ENCODE results near the gene ST7. TPM values are rescaled to one million over a fixed set of nuclear protein-coding genes. Genes with fewer than 3 reads are reported as not detected.

ST7 gene
- total RNA-seq, 1 experiment from 2014 or later = 20.8 TPM

DNA sequence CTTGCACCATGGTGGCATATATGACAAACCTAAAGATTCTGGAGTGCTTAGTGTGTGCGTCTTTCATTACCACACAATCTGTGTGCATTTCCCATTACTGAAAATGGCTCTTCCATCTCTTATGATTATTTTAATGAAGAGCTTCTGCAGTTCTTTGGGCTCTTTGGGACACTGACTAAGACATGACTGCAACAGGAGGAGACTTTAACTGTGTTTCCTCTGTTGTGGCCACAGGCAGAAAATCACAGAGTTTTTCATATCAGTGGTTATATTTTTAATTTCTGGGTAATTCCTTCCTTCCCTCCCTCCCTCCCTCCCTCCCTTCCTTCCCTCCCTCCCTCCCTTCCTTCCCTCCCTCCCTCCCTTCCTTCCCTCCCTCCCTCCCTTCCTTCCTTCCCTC is 311.4 kb downstream of the ST7 start:
- DNase-seq (ENCODE audit: low read depth) = no peak

DNA sequence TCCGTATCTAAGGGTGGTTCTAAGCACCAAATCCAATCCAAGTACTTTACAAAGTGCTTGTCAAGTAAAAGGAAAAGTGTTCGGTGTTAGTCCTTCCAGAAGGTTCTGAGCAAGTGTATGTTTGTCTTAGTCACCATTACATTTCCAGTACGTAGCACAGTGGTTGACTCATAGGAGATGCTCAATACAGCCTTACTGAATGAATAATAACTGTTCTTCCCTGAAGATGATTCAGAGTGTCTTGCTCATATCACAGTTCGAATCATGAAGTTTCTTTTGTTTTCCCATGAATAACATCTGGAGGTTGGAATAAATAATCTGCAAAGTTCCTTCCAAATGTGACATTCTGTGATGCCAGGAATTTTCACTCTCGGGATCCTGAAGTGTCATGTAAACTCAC is 316.1 kb downstream of the ST7 start:
- peak; percentile 96 for DNase-seq (ENCODE audit: low read depth)

DNA sequence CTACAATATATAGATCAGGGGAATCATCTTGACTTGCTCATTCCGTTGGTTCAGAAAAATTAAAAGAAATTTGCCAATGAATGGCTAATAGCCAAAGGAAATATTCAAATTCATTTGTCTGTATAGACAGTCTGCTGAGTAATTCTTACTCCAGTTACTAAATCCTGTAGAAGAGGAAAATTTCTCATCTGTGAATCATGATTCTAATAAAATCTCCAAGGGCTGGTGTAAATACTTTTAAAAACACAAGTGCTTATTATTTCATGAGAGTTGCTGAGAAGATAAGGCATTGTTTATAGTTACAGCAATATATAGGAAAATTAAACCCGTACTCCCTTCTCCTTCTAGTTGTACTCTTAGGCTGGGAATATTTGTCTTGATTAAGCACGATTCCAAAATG is 316.6 kb downstream of the ST7 start:
- DNase-seq (ENCODE audit: low read depth) = peak; percentile 83

DNA sequence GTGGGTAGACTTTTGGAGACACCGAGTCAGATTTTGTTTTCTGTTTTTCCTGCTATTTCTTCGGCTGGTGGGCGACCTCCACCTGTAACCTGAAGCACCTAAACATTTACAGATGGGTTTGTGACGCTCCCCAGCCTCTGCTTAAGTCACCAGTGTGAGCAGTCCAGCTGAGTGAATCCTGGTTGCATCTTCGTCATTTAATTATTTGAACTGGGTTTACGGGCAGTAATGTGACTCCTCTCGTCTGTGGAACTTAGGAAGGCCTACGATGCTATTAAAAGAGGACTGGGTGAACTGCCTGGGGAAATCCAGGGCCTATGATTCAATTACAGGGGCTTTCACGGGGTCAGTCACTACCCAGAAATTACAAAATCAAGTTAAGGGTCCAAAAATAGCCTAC is 317.1 kb downstream of the ST7 start:
- DNase-seq (ENCODE audit: low read depth) = peak; percentile 29

DNA sequence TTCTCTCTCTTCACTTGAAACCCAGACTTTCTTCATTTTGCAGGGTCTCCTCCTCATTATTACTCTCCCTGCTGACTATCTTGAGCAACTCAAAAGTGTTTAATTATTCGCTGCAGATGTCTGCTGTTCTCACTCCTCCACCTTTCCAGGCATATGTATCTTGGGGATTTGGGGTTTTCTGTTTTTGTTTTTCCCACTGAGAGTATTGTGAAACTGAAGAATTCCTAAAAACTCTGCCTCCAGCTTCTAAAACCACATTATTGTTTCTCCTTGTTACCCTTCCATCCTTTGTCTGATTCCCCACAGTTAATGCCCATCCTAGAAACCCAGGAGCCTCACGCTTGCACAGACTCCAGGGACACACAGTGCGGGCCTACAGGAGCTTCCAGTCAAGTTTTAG is 318.3 kb downstream of the ST7 start:
- DNase-seq (ENCODE audit: low read depth) = no peak

DNA sequence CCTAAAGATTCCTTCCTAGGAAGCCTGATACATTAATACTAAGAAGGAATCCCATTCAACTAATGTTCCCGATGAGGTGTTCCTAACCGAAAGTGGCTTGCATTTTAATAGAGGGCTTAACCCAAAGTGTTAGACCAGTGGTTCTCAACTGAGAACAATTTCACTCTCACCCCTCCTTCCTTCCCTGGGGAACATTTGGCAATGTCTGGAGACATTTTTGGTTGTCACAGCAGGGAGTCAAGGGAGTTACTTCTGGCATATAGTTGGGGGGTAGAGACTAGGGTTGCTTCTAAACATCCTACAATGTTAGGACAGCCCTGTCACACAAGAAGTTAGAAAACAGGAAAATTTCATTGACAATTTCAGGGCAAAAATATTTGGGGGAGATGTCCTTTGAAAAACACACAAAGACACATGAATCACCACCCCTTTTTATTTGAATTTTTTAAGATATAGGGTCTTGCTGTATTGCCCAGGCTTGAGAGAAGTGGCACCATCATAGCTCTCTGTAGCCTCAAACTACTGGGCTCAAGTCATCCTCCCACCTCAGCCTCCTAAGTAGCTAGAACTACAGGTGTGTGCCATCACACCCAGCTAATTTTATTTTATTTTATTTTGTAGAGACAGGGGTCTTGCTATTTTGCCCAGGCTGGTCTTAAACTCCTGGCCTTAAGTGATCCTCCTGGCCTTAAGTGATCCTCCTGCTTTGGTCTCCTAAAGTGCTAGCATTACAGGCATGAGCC is 318.9 kb downstream of the ST7 start:
- no peak for DNase-seq (ENCODE audit: low read depth)

DNA sequence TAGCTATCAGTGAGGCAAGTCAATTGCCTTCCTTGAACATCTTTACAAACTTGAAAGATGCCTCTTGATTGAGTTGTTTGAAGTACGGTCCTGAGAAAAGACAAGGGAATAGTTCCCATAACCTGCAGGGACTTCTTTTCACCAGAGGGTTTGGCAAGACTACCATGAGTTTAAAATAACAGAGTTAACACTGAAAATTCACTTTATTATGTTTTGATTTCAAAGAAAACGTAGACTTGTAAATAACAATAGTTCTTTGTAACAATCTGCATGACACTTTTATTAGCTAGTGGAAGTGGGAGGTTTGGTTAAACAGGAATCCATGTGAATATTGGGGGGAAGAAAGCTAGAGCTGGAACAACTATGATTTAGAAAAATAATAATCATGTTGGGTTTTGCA is 320.0 kb downstream of the ST7 start:
- no peak for DNase-seq (ENCODE audit: low read depth)

DNA sequence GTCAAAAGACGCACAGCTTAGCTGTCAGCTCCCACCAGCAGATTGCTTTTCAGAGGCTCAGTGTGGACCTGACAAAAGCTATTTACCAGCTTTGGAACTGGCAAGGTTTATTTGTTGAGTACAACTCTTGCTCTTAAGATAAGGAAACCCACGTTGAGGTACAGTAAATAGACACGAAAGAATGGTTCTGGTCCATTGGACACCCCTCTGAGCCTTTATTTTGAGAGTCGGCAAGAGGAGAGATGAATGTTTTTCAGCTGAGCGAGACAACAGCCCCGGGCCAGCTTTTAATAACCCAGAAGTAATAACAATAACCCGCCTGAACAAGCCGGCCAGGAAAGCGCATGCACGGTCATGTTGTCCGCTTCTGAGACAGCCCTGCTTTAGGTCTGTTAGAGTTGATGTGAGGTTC is 320.5 kb downstream of the ST7 start:
- DNase-seq (ENCODE audit: low read depth) = no peak

DNA sequence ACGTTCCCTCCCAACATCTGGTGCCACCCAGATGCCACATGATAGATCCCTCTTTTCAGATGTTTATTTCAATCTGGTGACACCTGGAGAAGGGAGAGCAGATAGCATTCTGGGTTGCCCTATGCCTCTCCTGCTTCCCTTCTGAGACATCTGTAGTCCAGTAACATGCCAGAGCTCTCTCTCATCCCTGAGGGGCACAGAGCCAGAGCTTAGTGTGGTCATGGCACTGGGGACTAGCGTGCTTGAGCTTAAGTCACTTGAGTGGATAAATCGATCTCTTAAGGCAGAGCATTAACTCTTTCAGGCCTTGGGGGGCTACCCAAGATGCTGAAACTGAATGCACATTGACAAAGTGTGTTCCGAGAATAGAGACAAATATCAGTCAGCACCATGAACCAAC is 321.6 kb downstream of the ST7 start:
- DNase-seq (ENCODE audit: low read depth) = no peak

DNA sequence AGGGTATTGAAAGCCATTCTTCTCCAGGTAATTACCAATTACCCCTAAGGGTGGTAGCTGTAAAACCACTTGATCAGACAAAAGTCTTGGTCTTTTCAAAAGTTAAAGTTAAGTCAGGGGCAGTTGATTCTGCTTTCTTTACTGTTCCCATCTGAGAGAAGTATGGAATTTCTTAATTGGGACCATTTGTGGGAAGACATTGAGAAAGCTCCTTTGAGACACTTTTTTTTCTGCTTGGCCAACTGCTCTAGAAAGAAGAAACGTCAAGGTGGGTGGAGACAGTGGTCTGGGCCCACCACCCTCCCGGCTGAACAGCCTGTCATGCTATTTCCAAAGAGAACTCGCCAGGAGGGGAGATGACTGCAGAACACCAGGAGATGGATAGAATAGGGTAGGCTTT is 324.3 kb downstream of the ST7 start:
- no peak for DNase-seq (ENCODE audit: low read depth)

DNA sequence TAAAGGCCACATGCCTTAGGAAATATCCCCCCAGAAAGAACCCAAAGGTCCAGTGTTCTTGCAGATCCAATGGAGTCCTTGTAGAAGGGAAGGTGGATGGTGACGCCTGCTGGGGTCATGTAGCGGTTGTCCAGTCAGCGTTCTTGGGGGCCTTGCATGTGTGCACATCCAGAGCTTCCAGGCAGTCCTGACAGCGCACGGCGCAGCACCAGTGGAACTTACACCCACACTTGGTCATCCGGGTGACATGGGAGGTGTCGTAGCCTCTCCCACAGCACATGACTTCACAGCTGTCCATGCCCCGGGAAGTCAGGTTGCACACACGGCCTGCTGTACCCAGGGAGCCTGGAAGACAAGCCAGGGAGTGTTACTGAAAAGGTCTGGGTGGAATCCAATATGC is 324.7 kb downstream of the ST7 start:
- DNase-seq (ENCODE audit: low read depth) = no peak

DNA sequence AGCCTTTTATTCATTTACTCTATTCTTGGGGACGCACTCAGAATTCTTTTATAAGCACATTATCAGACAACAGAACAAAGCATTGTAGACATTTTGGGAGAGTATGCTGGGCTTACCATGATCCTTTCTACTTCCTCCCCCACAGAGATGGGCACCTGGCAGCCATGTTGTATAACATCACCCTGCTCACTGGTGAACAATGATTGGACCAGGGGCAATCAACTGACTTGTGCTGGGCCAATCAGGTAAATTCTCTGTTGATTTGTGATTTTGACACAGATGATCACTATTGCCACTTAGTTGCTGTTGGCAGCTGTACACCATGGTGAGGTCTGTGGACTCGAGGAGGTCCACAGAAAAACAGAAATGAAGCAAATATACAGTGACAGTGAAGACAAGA is 325.9 kb downstream of the ST7 start:
- no peak for DNase-seq (ENCODE audit: low read depth)

Other genes with a start within 250 kb of the ST7 start
- gene CAPZA2, start 90.9 kb upstream of the ST7 start, total RNA-seq (2014; rRNA removed) = 174 and 211 TPM in 2 replicates